Stimulated activated CD8-positive, alpha-beta memory T cell treated with anti-CD3 and anti-CD28 coated beads, Interleukin-15, amount 100 ng/mL, for 1 hour (primary cell): ENCODE measurements around the gene TSPAN4.

Experiments
- DNase-seq: peaks from one replicate; pipeline ENCODE4 v3.0.0-alpha.2; 2020; ENCODE audit warnings: low read depth

The TSPAN4 gene

DNA sequence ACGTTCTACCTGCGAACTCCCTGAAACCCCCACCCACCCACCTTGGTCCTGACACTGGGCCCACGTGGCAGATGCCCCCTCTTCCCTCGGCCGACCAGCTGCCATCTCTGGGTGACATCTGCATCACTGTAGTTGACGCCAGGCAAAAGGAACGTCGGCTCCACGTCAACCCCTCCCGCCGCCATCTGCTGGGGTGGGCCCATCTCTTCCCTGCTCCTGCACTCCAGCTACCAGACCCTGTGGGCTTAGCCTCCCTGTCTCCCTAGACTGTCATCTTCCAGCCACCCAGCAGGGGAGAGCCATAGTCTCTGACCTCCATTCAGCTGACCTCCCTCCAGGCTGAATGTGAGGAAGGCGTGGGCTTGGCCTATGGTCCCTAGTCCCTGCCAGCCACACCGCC lies 46.6 kb downstream of the TSPAN4 start:
- DNase-seq, result no peak

DNA sequence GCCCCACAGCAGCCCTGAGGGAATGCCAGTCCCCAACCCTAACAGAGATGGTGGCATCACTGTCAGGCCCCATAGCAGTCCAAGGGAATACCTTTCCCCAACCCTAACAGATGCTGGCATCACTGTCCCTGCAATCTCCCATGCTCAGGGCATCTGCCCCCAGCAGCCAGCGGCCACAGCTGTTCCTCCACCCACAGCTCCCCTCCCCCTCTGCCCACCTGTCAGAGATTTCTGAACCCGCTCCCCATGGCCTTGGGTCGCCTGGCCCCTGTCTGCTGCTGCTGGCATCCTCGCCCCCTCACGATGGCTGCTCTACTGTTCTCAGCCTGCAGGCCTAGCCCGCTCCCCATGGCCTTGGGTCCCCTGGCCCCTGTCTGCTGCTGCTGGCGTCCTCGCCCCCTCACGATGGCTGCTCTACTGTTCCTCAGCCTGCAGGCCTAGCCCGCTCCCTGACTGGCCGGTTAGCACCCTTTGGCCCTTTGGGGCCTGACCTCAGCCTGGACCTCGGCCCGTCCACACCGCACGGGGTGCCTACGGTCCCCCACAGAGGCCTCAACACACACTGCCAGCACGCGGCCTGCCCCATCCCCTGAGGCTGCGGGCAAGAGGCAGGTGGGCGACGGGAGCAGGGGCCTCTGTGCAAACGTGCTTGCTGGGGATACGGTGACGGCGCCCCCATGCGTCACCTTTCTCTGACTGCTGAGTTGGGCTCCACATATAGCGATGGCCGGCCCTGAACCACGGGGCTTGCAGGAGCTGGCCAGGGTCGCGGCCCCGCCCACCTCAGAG lies 47.2 kb downstream of the TSPAN4 start:
- DNase-seq, result no peak

DNA sequence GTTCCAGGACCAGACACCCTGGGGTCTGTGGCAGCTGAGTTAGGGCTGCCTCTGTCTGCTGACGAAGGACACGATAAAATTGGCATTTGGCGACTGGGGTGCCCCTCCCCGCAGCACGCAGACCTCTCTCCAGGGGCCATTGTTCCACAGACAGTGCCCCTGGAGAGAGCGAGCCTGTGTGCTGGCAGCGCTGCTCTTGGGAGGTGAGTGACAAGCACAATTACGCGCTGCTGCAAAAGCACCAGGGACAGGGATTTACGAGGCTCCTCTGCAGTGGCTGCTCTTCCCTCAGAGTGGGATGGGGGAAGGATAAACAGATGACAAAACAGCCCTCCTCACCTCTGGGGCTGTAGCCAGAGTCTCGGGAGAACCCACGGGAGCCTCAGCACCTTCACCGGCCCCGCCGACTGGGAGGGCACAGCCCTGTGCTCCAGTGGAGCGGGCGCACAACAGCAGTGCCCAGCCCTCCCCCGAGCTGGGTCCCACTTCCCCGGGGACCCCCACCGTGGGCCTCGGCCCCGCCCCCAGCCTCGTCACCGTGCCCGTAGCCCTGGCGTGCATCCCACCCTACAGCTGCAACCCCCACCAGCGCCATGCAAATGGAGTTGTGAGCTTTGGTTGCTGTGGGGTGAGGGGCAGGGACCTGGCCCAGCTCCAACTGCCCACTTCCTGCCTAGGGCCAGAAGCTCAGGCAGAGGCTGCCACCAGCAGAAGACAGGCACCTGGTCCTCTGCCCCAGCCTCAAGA lies 48.3 kb downstream of the TSPAN4 start:
- DNase-seq, result no peak

DNA sequence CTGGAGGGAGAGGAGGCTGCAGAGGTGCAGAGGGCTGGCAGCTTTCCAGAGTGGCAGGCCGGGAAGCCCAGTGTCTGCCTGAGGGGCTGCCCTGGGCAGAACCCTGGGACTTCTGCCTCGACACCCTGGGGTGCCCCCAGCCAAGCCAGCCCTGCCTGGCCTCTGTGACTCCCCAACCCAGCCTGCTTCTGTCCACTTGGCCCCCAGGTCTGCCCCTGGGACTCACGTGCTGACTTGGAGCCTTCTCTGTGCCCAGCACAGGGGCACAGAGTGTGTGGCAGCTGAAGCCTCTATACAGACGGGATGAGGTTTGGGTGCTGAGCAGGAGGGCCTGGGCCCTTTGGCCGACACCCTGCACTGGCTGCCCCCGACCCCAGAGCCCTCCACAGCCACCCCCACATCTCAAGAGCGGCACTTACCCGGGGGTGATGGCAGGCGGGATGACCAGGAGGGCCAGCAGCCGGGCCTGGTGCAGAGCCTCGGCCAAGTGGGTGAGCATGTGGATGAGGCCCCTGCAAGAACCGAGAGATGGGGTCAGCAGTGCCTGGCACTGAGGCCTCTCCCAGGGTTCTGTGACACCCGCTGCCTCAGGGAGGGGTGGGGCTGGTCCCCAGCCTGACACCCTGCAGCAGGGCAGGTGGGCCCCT lies 50.5 kb downstream of the TSPAN4 start:
- no peak for DNase-seq

DNA sequence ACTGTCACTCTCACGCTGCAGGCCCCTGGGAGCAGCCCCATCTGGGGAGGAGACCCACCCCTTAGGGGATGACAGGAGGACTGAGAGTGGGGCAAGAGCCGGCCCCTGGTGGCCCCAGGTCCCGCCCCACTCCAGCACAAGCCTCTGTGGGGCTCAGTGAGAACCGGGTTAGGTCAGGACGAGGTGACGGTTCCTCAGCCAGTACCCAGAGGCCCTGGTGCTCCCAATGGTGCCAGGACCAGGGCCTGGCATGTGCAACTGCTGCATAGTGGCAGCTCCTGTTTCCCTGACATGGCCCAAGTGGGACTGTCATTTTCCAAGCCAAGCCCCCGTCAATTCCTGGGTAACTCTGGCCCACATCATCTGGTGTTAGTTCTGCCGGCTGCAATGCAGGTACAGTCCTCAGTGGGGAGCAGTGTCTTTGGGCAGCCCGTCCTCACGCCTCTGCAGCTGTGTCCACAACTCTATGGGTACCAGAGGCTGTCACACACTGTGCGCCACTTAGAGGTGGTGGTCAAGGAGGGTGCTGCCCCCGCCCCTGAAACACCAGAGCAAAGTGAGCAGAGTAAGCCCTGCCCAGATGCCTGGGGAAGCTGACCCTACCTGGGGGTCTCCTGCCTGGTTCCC lies 52.0 kb downstream of the TSPAN4 start:
- no peak for DNase-seq

DNA sequence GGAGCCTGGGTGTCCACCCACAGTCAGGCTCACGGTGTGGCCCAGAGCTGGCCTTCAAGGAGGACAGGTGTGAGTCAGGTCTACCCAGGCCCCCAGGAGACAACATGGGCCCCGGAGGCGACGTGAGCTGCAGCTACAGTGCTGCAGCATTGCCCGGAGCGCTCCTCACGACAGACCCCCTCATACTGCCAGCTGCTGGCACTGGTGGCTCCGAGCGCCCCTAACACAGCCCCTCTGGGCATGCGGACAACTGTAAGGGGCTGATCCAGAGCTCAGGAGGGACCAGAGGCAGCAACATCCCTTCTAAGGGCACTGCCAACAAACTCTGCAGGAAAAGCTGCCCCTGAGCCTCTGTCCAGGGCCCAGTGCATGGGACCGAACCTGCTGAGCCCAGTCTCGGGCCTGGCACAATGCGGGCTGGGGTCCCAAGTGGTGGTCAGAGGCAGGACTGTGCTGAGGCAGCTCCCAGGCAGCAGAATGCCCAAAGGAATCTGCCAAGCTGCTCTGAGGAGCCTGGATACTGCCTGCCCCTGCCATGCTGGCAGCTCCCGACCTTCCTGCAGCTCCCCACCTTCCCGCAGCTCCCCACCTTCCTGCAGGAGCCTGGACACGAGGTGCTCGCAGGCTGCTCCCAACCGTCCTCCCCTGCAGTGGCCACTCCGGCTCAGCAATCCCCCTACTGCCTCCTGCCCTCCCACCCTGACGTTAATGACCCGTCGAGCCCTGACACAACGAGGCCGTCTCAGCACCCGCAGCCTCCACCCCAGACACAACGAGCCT lies 52.9 kb downstream of the TSPAN4 start:
- no peak for DNase-seq

DNA sequence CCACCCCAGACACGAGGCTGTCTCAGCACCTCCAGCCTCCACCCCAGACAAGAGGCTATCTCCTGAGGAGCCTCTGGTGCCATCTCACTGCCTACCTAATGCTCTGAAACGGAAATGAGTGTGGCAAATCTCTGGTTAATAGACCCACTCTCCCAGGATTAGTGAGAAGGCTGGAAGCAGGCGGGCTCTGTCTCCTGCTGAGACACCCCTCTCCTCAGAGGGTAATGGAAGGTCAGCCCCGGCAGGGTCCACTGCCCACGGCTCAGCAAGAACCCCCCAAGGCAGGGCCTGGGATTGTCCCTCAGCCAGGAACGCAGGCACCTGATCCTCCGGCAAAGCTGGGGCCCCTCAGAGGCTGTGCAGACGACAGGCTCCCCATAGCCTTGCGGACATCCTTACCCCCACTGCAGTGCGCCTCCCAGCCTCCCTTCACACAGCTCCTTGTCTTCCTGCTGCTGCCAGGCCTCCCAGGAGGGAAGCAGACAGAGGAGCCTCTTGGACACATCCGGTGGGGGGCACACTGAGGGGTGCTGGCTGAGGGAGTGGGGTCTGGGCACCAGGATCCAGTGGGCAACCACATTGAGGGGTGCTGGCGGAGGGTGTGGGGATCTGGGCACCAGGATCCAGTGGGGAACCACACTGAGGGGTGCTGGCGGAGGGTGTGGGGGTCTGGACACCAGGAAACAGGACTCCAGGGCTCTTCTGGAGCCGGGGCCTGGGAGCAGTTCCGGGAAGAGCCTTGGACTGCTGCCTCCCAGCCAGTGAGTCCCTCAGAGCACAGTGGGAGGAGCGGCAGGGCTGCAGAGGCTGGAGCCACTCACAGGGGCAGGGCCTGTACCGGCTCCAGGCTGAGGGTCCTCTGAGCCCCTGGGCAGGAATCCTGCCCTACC lies 54.8 kb downstream of the TSPAN4 start:
- DNase-seq, result no peak

DNA sequence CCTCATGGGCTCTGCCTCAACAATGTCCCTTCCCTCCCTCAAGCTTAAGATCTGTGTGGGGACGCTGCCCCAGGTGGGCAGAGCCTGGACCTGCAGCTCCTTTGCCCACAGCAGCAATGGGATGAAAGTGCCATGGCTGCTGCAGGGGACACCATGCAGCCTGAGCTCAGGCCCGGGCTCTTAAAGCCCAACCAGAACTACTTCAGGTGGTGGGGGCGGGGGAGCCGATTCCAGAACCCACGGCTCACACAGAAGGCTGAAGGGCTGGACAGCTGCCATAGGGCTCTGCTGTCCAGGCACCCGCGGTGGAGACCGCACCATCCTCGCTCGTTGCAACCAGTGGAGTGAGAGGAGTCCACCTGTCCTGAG lies 55.5 kb downstream of the TSPAN4 start:
- no peak for DNase-seq

DNA sequence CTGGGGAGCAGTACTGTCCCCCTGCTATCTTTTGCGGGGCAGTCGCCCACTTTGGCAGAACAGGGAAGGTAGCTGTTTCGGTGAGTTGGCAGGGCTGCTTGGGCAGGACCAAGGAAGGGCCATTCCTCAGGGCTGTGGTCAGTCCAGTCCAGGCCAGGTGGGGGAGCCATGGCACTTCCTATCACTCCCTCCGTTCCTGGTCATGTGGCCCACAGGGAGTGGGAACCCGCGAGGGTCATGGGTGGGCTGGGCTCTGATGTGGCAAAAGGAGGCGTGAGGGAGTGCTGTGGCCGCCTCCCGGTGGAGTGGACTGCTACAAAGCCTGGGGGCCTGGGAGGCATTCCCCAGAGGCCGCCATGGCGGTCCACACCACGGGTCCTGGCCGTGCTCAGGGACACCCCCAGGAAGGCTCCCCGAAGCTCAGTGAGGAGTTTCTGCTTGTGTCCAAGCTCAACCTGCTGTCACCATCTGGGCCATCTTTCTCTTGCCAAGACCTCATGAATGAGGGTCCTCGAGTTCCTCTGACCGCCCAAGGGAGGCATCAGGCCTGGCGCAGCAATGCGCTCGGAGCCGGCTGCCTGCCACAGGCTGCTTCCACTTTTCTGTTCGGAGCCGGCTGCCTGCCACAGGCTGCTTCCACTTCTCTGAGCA lies 56.0 kb downstream of the TSPAN4 start:
- no peak for DNase-seq

DNA sequence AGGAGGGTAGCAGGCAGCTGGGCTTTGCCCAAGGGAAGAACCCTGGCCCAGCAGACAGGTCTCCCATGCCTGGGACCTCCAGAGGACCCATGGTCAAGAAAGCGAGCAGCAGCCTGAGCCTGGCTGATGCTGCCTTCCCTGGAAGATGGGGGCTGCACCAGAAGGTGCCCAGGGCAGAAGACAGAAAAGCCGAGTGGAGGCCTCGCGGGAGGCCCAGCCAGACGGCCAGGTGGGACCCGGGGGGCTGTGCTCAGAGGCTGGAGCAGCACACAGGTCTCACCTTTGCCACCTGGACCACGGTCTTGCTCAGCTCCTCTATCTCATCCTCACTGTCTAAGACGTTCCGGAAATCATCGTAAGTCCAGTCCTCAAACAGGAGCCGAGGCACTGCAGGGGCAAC lies 57.1 kb downstream of the TSPAN4 start:
- no peak for DNase-seq

DNA sequence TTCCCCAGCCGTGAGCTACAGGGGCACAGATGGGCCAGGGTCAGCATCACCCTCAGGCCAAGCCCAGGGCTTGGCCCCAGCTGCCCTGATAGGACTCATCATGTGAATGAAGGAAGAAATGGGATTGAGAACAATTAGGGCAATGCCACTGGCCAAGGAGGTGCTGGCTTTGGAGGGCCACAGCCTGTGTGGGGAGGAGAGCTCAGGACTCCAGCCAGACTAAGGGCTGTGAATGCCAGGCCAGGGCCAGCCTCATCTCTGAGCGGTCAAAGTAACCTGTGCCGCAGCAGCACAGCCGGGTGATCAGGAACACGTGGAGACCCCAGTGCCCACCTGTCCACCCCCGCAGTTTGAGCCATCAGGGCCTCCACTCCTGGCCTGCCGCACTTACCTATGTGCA lies 57.9 kb downstream of the TSPAN4 start:
- no peak for DNase-seq

DNA sequence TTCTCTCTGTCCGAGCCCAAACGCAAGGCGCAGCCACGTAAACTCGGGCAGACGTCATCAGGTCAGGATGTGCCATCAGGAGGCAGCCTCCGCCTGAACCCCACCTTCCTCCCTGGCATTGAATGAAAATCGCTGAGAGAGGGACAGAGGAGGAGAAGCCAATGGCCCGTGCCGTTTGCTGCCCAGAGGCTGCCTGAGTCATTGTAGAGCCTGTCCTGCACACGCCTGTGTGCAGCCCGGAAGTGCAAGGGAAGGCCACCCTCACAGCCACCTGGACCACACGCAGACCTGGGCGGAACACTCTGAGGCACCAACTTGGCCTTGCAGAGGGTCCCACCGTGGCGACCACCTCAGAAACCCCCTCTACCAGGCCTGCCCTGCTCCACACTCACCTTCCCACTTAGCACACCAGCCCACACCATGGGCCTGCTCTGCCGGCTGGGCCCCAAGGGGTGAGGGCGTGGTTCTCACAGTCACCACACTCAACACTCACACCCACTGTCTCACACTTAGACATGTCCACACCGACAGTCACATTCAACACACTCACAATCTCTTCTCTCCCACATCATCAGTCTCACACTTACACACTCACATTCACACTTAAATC lies 58.9 kb downstream of the TSPAN4 start:
- DNase-seq, result no peak

DNA sequence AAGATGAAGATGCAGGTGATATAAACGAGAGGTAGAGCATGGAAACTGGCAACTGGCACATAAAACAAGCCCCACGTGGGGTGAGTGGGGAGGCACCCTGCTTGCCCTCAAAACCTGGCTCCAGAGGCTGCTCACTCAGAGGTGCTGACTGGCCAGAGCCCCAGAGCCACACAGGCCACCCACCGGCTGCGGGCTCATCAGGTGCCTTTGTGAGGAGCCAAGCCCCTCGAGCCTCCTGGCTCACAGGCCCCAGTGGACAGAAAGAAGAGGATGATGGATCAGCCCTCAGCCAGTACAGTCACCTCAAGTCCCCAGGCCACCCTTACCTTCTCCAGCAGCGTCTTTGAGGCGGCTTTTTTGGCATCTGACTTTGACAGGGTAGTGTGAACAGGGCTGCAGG lies 61.7 kb downstream of the TSPAN4 start:
- DNase-seq, result no peak

DNA sequence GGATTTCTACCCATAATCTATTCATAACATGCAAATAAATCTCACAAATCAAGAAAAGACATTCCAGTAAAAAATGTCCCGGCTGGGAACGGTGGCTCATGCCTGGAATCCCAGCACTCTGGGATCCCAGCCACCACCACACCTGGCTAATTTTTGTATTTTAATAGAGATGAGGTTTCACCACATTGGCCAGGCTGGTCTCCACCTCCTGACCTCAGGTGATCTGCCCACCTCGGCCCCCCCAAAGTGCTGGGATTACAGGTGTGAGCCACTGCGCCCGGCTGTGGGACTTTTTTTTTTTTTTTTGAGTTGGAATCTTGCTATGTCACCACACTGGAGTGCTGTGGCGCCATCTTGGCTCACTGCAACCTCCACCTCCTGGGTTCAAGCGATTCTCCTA lies 63.3 kb downstream of the TSPAN4 start:
- DNase-seq, result no peak

DNA sequence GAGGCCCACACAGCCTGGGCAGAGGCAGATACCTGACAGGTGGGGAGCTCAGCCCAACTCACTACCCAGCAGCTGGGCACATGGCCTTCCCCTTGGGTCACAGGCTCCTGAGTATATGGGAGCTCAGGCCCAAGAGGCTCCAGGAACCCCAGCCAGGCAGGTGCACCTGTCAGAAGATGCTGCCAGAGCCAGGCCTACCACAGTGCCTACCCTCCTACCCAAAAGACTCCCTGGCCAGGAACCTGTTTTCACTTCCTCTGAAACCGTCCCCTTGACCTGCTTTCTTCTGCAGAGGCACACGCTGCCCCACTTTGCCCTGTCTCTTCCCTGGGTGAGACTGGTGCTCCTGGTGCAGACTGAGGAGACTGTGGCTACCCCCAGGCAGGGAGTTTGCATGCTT lies 65.0 kb downstream of the TSPAN4 start:
- no peak for DNase-seq

DNA sequence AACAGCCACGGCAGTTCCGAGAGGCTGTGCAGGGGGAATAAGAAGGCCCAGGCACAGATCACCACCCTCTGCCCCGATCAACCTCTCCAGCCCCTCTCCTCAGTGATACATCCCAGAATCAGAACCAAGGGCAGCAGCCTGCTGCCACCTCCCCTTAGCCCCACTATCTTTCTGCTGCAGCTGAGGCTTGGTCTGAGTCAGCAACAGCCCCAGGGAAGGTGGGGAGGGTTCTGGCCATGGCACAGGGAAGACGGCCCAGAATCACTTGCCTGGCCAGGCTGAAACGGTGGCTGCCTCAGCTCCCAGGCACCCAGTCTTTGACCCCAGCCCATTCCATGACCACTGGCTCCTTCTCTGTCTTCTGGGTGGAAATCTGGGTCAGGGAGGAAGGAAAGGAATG lies 65.6 kb downstream of the TSPAN4 start:
- DNase-seq, result no peak

DNA sequence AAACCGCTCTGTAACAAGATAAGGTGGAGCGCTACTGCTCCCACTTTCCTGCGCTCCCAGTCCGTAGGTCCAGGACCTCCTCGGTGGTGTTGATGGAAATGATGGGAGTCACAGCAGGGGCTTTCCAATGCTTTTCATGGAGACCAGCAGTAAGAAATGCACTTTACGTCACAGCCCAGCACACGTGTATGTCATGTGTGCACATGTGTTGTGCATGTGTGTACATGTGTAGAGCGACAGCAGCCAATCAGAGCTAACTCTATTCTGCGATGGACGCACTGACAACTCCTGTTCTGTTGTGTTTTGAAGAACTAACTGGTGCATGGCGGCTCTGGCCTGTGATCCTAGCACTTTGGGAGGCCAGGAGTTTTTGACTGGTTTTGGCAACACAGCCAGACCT lies 66.8 kb downstream of the TSPAN4 start:
- no peak for DNase-seq

DNA sequence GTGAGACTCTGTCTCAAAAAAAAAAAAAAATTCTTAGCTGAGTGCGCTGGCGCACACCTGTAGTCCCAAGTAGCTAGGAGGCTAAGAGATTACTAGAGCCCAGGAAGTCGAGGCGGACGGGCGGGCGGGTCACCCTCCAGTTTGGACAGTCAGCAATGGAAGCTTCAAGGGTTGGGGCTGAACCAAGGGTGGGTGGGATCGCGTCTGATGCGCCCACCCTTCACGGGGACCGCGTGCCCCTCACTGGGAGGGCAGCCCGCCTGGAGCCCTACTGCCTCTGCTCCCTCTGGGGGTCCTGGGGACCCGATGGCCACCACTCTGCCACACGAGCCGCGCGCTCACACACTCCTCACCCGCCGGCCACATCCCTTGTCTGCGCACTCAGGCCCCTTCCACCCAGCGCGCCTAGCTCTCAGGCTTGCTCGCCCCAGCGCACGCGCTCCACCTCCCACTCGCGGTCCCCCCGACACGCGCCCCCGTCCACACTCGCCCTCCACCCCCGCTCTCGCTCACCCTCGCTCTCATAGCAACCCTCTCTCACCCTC lies 67.5 kb downstream of the TSPAN4 start:
- no peak for DNase-seq

DNA sequence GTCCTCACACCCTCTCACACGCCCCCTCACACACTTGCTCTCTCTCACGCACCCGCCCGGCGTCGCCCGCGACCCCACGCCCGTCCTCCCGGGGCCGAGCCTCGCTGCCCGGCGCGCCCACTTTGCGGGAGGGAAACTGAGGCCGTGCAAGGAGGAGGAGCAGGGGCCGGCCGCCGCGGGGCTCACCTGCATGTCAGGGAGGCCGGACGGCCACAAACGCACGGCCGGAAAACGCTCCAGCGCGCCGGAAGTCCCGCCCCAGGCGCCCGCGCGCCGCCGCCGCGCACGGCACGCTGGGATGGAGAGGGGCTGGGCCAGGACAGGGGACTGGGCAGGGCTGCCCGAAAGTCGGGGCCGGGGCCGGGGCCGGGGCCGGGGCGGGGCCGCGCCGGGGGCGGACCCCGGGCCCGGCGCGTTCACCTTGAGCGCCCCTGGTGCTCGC lies 68.0 kb downstream of the TSPAN4 start, which contains the start of gene CHID1:
Gene CHID1, minus strand, starts transcription at position 222 of the 442 bp plus-strand sequence. CDS start 5,994 bp downstream, outside the sequence.
- DNase-seq, result peak; percentile 59
